NCI-H510A (cell line): ENCODE results near the gene ERP44.
"Not testable (repeated sequence)": the region's sequence is repeated elsewhere in the genome, so short reads cannot be mapped to it uniquely, and the experiment has no call there.

Experiments
- DNase-seq: peaks from one replicate; lab custom pipeline; 2025; lab: John Stamatoyannopoulos, UW

The ERP44 gene

DNA sequence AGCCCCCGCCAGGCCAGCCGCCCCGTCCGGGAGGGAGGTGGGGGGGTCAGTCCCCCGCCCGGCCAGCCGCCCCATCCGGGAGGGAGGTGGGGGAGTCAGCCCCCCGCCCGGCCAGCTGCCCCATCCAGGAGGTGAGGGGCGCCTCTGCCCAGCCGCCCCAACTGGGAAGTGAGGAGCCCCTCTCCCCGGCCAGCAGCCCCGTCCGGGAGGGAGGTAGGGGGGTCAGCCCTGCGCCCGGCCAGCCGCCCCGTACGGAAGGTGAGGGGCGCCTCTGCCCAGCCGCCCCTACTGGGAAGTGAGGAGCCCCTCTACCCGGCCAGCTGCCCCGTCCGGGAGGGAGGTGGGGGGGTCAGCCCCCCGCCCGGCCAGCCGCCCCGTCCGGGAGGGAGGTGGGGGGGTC, 30.8 kb downstream of the ERP44 start:
- DNase-seq, result not testable (repeated sequence)

DNA sequence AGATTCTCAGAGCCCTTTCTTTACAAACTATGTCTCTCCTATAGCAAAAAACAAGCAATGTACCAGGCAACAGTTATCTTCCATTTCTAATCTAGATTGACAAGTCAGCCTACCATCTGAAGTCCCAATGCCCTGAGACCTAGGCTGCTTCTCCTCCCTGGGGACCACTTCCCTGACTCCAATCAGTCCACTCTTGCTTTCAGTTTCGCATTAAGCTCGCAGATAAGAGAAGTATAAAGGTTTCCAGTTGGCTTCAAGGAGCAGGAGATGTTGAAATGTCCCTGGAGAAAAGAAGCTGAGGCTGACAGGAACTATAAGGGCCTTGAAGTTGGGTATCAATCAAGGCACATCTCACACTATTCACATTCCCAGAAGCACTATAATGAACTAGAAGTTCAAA, 32.3 kb downstream of the ERP44 start:
- DNase-seq, result no peak

DNA sequence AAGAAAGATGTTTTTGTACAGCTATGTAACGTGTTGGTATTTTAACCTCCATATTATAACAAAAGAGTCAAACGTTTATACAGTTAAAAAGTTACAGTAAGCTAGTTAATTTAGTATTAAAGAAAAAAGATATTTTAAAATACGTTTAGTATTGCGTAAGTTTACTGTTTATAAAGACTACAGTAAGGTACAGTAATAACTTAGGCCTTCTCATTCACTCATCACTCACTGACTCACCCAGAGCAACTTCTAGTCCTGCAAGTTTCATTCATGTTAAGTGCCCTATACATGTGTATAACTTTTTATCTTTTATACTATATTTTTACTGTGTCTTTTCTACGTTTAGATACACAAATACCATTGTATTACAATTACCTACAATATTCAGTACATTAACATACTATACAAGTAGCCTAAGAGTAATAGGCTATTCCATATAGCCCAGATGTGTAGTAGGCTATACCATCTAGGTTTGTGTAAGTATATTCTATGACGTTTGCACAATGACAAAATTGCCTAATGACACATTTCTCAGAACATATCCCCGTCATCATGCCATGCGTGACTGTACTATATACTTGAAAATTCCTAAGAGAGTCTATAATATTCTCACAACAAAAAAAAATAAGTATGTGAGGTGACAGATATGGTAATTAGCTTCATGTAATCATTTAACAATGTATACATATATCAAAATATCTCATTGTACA, 33.8 kb downstream of the ERP44 start:
- no peak for DNase-seq

DNA sequence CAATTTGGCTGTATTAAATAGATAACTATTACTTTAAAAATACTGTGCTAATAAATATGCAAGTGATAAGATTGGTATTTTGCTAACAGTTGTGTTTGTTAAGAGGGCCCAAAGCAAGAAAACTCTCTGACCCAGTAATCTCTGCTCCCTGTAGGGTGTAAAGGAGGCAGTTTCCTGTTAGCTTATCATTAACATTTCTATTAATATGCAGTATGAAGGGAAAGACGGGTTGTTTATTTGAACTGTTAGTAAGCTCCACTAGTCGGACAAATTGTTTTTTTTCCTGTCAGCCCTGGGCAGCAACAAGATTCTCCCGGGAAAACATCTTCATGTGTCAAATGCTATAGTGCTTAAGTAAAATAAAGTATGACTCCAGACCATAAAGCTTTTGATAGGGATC, 35.6 kb downstream of the ERP44 start:
- DNase-seq, result no peak

DNA sequence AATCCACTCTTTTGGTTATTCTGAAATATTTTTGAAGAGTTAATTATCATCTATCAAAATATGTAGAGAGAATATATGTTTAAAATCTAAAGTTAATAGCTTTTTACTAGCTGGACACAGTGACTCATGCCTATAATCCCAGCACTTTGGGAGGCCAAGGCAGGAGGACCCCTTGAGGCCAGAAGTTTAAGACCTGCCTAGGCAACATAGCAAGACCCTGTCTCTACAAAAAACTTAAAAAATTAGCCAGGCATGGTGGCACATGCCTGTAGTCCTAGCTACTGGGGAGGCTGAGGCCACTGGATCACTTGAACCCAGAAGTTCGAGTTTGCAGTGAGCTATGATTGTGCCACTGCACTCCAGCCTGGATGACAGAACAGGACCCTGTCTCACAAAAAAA, 36.1 kb downstream of the ERP44 start:
- not testable (repeated sequence) for DNase-seq

DNA sequence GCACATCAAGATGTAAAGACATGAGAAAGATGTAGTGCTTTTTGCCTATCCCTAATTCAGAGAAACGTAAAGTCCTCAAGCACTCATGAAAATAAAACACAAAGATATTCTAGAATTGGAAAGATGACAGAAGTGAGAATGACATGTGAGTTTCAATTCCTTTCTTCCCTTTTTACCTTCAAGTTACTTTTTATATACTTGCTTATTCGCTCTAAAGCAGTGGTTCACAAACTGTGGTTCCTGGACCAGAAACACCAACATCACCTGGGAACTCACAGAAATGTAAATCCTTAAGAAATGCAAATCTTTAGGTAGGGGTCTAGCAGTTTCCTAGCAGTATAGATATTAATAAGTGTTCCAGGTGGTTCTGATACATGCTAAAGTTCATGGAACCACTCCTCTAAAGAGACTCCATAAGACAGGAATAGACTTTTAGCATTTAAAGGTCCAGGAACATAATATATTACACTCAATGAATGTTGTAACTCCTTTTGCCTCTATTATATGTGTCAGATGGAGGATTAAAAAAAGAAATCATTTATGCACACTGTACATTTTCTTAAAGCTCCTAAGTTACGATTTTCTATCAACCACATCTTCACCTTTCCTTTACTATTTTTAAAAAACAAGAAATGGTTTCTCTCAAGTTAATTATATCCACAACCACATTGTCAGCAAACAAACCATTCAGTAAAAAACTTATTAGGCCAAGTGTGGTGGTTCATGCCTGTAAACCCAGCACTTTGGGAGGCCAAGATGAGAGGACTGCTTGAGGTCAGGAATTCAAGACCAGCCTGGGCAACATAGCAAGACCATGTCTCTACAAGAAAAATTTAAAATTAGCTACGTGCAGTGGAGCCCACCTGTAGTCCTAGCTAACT, 39.9 kb downstream of the ERP44 start:
- DNase-seq, result no peak

DNA sequence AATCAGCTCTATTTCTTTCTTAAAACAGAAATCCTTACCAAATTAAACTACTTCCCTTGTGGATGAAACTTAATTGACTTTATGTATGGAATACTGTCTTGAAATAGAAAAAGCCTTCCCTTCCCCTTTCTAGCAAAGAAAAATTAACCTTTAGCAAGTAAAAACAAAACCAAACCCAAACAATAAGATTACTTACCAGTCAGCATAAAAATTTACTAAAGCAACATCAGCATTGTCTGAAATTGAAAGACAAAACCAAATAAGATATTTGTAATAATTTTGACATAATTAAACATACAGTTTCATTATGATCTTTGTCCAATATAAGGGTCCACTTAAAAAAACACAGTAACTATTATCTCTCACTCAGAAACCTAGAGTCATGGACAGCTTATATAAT, 41.2 kb downstream of the ERP44 start:
- no peak for DNase-seq

DNA sequence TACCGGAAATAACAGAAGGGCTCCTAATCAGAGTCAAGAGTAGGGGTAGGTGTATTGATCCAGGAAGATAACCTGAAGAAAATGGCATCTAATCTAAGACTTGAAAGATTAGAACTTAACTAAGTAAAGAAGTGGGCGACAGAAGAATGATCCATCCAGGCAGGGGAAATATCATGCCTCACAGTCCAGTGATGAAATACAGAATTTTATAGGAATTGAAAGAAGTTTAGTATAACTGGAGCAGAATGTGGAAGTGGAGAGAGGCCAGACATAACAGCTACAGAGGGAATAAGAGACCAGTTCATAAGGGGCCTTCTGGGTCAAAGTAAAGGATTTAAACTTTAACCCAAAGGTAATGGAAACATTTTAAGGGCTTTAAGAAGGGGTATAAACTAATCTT, 42.2 kb downstream of the ERP44 start:
- DNase-seq, result no peak

DNA sequence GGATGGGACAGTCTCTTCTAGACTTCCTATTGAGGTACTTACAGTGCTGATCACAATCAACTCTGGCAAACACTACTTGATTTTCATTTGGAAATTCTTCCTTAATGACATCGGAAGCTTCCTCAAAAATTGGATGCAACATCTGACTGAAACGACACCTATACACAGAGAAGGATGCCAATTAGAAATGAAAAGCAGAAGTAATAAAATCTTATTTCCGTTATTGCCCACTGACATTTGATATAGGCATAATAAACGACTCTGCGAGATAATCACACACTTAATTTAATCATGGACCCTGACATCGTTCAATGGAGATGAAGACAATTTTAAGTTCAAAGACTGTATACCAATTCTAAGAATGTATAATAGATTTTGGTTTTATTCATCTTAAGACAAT, 46.4 kb downstream of the ERP44 start:
- DNase-seq, result no peak

DNA sequence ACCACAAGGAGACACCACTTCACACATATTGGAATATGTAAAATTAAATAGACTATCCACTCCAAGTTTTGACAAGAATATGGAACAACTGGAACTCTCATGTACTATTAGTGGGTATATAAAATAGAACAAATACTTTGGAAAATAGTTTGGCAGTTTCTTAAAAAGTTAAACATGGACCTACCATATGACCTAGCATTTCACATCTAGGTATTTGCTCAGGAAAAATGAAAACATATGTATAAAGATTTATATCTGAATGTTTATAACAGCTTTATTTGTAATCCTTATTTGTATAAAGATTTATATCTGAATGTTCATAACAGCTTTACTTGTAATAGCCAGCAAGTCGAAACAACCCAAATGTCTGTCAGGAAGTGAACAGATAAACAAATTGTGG, 49.2 kb downstream of the ERP44 start:
- no peak for DNase-seq

DNA sequence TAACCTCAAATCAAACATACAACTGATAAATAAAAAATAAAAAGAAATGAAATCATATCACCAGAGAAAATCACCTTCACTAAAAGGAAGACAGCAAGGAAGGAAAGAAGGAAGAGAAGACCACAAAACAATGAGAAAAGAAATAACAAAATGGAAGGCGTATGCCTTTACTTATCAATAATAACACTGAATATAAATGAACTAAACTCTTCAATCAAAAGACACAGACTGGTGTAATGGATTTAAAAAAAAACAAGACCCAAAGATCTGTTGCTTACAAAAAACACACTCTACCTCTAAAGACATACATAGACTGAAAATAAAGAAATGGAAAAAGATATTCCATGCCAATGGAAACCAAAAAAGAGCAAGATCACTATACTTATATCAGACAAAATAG, 60.3 kb downstream of the ERP44 start:
- no peak for DNase-seq

DNA sequence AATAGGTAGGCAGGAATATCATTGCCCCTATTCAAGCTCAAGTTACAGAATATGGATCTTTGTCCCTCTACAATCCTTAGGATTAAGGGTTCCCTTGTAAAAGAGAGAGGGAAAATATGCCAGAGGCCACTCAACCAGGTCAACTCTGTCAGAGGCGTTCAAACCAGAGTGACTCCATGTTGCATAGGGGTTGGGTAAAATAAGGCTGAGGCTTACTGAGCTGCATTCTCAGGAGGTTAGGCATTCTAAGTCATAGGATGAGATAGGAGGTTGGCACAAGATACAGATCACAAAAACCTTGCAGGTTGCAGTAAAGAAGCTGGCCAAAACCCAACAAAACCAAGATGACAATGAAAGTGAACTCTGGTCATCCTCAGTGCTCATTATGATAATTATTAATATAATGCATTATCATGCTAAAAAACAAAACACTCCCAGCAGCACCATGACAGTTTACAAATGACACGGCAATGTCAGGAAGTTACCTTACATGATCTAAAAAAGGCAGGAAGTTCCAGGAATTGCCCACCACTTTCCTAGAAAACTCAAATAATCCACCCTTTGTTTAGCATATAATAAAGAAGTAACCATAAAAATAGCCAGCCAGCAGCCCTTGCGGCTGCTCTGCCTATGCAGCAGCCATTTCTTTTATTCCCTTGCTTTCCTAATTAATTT, 64.8 kb downstream of the ERP44 start:
- DNase-seq, result no peak

DNA sequence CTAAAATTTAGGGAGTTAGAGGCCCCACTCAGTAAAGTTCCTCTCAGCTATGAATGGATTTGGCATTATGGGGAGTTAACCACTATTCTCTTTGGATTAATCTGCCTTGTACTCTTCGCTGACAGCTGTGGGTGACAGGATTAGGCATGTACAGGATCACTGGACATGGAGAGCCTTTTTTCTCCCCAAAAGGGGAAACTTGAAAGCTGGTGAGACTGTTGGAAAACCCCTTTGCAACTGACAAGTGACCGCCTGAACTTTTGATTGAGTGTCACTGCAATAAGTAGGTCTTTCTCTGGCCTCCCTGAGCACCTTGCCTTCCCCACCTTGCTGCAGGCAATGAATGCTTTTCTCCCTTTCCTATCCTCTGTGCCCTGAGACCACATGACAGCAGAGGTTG, 68.3 kb downstream of the ERP44 start:
- no peak for DNase-seq

DNA sequence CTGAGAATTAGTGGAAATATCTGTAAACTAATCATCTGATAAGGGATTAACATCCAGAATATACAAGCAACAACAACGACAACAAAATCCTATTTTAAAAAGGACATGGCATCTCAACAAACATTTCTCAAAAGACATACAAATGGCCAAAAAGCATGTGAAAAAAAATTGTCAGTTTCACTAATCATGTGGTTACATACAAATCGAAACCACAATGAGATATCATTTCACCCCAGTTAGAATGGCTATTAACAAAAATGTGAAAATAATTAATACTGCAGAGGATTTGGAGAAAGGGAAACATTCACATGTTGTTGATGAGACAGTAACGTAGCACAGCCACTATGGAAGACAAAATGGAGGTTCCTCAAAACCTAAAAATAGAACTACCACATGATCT, 69.5 kb downstream of the ERP44 start:
- no peak for DNase-seq

DNA sequence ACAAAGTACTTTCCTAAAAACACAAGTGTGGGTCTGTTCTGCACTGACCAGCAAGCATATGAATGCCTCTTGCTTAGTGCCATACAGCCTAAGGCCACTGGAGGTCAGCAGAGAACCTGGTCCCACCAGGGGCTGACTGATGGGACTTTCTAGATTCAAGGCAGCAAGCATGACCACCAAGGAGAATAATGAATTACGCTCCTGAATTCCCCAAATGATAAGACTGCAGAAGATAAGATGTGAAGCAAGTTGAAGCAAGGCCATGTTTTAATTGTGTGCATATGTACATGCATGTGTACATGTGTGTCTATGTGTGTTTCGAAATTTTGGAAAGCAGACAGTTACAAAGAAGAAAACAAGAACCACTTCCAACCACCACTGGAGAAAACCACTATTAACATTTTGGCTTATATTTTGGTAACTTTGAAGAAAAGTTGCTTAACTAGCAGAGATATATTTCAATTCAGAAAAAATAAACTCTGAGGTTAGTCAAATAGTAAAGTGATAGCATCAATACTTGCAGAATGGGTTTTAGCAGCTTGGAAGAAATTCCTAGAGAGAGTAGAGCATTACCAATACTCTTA, 70.5 kb downstream of the ERP44 start:
- DNase-seq, result no peak

DNA sequence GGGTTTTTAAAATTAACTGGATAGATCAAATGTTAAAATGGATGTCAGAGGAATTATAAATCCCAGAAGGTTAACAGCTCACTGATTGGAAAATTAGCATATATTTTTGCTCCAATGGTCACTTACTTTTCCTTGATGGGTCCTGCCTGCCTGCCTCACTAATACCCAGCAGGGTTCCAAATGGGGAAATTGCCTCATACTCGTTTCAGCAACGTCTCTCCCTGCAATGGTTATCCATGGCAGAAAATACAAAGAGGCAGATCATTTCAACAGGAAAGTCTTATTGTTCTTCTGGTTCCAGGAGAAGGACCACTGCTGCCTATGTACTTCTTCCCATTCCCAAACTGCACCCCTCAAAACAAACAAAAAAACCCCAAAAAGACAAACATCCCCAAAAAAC, 71.3 kb downstream of the ERP44 start:
- no peak for DNase-seq

DNA sequence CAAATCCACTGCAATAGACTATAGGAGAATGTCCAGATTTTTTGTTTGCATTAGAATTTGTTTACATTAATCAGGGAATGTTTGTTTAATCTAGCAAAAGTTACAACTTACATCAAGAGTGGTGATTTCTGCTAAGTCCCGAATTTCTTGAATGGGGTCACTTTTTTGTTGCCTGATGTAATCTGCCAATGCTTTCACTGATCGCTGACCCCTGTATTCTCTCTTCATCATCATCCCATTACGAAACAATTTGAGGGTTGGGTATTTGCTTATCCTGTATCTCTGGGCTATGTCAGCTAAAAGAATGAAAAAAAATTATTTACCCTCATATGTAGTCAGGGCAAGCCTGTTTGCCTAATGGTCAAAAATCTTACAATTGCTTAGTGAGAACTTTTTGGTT, 76.9 kb downstream of the ERP44 start:
- DNase-seq, result no peak

DNA sequence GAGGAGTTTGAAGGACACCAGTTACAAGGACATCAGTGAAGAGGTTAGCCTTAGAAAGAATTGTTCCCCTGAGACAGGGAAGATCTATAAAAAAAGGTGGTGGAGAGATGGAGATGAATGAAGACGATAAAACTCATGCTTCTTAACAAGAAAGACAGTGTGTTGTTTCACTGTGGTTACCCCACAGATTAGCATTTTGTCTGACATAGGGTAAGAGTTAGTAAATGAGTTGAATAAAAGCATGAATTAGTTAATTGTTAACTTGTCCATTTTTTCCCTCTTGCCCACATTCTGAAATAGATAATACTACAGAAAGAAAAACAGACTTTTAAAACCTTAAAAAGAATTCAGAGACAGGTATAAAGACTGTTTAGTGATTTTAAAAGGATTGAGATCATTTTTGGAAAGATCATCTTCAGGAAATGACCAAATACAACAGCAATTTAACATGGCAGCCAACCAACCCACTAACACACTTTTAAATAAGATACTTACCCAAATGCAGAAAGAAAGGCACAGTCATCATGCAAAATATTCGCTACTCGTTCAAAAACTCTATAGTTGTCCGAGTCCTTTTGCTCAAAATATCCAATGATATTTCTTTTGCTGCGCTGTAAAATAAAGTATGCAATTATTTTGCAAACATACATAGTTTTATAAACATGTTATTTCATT, 78.5 kb downstream of the ERP44 start:
- no peak for DNase-seq

DNA sequence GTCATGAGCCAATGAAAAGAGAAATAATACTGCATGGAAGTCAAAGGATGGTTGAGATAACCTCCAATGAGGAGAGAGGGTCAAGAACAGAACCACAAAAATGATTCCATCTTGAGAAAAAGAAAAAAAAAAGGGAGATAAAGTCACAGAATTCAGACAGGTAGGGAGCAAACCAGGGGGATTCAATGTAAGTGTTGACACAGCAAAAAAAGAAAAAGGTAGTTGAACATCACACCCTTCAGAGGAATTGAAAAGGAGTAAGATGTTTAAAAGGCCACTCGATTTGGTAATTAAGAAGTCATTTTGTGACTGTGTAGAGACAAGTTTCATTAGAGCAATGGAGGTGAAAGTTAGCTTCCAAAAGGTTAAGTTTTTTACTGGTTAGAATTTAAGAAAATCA, 79.3 kb downstream of the ERP44 start:
- DNase-seq, result no peak

DNA sequence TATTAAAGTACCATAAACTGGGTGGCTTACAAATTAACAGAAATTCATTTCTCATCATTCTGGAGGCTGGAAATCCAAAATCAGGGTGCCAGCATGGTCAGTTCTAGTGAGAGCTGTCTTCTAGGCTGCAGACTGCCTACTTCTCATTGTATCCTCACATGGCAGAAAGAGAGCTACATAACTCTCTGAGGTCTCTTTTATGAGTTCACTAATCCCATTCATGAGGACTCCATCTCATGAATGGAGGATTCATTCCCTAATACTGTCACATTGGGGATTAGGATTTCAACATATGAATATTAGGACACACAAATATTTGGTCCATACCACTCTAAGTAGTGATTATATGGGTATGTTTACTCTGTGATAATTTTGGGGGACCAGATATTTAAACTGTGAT, 84.0 kb downstream of the ERP44 start:
- no peak for DNase-seq

DNA sequence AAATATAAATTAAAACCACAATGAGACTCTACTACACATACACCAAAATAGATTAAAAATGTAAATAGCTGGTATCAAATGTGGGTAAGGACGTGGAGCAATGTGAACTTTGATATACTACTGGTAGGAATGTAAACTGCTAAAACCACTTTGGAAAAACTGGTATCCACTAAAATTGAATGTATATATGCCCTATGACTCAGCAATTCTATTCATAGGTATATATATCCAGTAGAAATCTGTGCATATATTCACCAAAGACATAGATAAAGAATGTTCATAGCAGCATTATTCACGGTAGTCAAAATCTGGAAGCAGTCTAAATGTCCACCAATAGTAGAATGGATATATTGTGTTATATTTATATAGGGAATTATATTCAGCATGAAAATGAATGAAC, 85.2 kb downstream of the ERP44 start:
- no peak for DNase-seq

DNA sequence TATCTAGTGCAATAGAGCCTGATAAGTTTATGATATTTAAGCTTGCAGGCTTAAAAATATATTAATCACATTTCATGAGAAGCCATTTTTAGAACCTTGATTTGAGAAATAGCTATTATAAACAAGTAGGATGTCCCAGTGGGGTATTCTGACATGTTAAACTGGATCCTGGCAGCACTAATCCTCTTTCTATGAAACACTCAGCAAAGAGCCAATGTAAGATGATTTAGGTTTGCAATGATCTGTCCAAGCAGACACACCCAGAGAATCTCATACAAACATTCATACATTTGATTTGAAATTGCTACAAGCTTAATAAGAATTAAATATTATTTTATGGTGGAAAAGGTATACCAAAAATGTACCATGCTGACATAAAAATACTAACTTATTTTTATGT, 86.5 kb downstream of the ERP44 start:
- no peak for DNase-seq
